Right lobe of liver (tissue), 6 donors: ENCODE results near the gene IL6R. TPM values are rescaled to one million over a fixed set of nuclear protein-coding genes. Genes with fewer than 3 reads are reported as not detected.
A peak's percentile ranks its signal among the peaks of the same experiment; 100 is the strongest.

ENCODE experiments used
- ATAC-seq, 4 donors: fragments of 200-7000 bp; cut with Tn5 transposase; one replicate each; pipeline ENCODE4 v1.9.1; 2020; ENCODE audit warnings: mild to moderate bottlenecking in 4 of 4, moderate library complexity in 4 of 4
- DNase-seq, 3 donors: peaks; one replicate each; pipeline ENCODE4 v3.0.0-alpha.2; 2020
- H3K27ac ChIP-seq, 3 donors: fragments of 200-600 bp; one replicate each; pipeline ENCODE4 v1.8.0; 2022
- H3K27me3 ChIP-seq, 2 donors: fragments of 200-600 bp; one replicate each; pipeline ENCODE4 v1.8.0; 2022
- H3K36me3 ChIP-seq, 4 donors: fragments of 200-600 bp; sonication (generic) in 1 of 4; one replicate each; pipeline versions ENCODE4 v1.5.1 to v1.8.0; 2017 to 2022; ENCODE audit warnings: control low read depth in 1 of 4
- H3K4me1 ChIP-seq, 4 donors: fragments of 200-600 bp; sonication (generic) in 1 of 4; one replicate each; pipeline versions ENCODE4 v1.5.1 to v1.8.0; 2017 to 2022; ENCODE audit warnings: control low read depth in 1 of 4
- H3K4me3 ChIP-seq, 3 donors: fragments of 200-600 bp; one replicate each; pipeline ENCODE4 v1.8.0; 2022
- H3K9me3 ChIP-seq, 4 donors: fragments of 200-600 bp; sonication (generic) in 1 of 4; one replicate each; pipeline versions ENCODE4 v1.5.1 to v1.8.0; 2017 to 2022; ENCODE audit warnings: control low read depth in 1 of 4
- POLR2A ChIP-seq: fragments of 450-650 bp; IDR thresholded peaks from one replicate; pipeline ENCODE4 v1.6.1; 2017; ENCODE audit warnings: antibody characterized with exemption, mild to moderate bottlenecking
- WGBS: methylation state at CpG from one replicate; pipeline ENCODE4 v1.1.6; 2018; ENCODE audit warnings: low coverage, low lambda C conversion rate; ENCODE audit not compliant: insufficient coverage; ENCODE audit errors: missing lambda C conversion rate; 5-methylcytosine and 5-hydroxymethylcytosine counted together
- intact Hi-C, 2 donors: fragments of 100-400 bp; cut with DNase I; formaldehyde crosslinking; loops; one replicate each; pipeline versions ENCODE4 v1.11.2 to v1.14.1; 2022
- total RNA-seq, 6 experiments: library from RNA; depleted of rRNA in 2 of 6; stranded (reverse); fragments of >200 nt in 2 of 6; fragmentation: NEBNext Ultra II Directional in 3 of 6; extraction: Animal tissue kit (Norgen Biotek cat#: 25700) in 3 of 6; gene quantifications; one replicate each; pipeline versions ENCODE4 v1.1.0 to v1.2.4, GENCODE V29; 2016 to 2023
- TF ChIP-seq, protein P1 (sequence below), 4 donors: fragments of 200-600 bp in 3 of 4; fragments of 450-650 bp in 1 of 4; IDR thresholded peaks; one replicate each; pipeline versions ENCODE4 v1.5.1 to v1.8.0; 2016 to 2022; ENCODE audit warnings: antibody characterized with exemption in 4 of 4, mild to moderate bottlenecking in 2 of 4
- donor health status: DM: no; HTN: yes; CAD: no.
- donor health status: DM: no; HTN: no; CAD: no.
- donor health status: DM: no; HTN: no; CAD: no.
- donor health status: DM: no; HTN: yes; CAD: no.
- donor health status: DM: no; HTN: yes; CAD: no.

The IL6R gene
- total RNA-seq, 6 experiments from 2014 or later = 32.2 to 145 (median 68.2) TPM

DNA sequence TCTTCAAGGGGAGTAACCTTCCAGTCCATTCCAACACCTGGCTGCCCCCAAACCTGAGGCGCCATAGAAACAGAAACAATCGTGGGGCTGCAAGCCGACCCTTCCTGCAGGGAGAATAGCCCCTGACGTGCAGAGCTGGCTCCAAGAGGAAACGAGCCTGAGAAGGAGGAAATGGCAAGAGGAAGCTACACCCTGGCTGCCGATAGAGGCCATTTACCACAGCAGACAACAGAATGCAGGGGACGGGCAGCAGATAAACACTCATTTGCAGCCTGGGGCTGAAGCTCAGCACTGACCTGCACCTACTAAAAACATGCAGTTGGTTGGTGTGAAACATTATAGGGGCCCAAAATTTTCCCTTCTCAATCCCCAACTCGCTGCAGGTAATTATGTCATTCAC lies 88.1 kb downstream of the IL6R start:
- ATAC-seq = peak; percentile 53 to 61 (median 58)
- Histone ChIP-seq H3K36me3 (no peaks in the 10 kb centered on the region), H3K9me3 (no peaks in the 10 kb centered on the region), H3K27me3 (no peaks in the 10 kb centered on the region), H3K27ac (peak overlapping the region in 1 of 3 donors; percentile 5), H3K4me3 (no peak overlapping the region), H3K4me1 (peaks cover 0 to 29% (median 2%) of the 10 kb centered on the region in 4 donors)
- intact Hi-C loops = no loop called here
- DNase-seq = peak; percentile 36 to 61 (median 59)
- WGBS = 60% methylated on average over 8 of the region's 8 CpGs
- TF ChIP-seq, protein P1, sequence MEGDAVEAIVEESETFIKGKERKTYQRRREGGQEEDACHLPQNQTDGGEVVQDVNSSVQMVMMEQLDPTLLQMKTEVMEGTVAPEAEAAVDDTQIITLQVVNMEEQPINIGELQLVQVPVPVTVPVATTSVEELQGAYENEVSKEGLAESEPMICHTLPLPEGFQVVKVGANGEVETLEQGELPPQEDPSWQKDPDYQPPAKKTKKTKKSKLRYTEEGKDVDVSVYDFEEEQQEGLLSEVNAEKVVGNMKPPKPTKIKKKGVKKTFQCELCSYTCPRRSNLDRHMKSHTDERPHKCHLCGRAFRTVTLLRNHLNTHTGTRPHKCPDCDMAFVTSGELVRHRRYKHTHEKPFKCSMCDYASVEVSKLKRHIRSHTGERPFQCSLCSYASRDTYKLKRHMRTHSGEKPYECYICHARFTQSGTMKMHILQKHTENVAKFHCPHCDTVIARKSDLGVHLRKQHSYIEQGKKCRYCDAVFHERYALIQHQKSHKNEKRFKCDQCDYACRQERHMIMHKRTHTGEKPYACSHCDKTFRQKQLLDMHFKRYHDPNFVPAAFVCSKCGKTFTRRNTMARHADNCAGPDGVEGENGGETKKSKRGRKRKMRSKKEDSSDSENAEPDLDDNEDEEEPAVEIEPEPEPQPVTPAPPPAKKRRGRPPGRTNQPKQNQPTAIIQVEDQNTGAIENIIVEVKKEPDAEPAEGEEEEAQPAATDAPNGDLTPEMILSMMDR (IDR thresholded peaks at IDR 0.05) = no peak
- TF ChIP-seq POLR2A = no peak

DNA sequence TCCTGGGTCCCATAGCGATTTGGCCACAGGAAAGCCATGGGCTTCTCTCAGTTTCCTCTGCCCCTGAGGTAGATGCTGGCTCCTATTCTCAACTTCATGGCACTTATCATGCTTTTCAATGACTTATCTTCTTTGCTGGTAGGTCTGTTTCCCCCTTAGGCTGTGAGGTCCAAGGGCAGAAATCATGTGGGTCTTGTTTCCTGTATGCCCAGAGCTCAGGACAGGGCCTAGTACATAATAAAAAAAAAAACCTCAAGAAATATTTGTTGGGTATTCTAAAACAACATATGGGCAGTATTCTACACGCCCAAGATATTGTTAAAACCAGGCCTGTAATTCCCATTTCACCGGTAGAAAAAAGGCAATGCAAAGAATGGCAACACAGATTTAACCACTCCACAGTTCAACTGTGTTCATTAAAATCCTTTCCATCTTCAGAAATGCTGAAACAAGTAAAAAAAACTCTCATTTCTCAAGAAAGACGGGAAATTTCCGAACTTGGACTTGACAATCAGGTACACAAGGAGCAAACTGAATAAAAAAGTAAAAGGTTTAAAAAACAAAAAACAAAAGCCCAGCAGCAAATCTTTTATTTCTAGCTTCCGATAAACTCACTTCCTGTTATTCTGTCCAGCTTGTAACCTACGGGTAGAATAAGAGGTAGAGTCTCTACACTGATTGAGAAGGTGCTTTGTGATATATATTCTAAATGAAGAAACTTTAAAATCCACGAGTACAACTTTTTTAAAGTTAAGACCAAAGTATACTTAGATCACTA lies 90.5 kb downstream of the IL6R start:
- H3K4me1 ChIP-seq = peaks cover 0 to 29% (median 2%) of the 10 kb centered on the region in 4 donors
- intact Hi-C loops = no loop called here
- H3K36me3 ChIP-seq = no peaks in the 10 kb centered on the region
- no peaks in the 10 kb centered on the region for H3K27me3 ChIP-seq
- no peak overlapping the region for H3K4me3 ChIP-seq
- ATAC-seq (no peak), DNase-seq (no peak)
- H3K9me3 ChIP-seq = no peaks in the 10 kb centered on the region
- peak overlapping the region in 1 of 3 donors; percentile 12 for H3K27ac ChIP-seq
- no peak for TF ChIP-seq POLR2A
- TF ChIP-seq, protein P1 (IDR thresholded peaks at IDR 0.05) = no peak
- 58% methylated on average over 8 of the region's 8 CpGs for WGBS

DNA sequence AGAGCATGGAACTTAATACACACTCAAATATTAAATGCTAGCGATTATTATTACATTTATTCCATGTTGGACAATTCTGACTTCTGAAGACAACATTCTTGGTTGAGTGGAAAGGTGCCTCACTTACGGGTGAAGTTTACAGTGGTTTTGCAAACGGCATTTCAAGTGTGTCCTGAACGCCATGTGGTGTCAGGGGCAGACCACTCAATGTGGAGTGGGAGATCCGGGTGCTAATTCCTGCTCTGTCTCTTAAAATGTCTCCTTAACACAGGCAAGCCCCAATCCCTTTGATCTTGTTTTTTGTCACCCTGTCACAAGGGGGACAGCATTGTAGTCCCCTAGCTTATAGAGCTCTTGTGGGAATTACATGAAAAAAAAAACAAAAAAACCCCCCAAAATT lies 91.2 kb downstream of the IL6R start:
- peak overlapping the region in 2 of 3 donors; percentile 12 to 55 for H3K27ac ChIP-seq
- no peak for ATAC-seq

DNA sequence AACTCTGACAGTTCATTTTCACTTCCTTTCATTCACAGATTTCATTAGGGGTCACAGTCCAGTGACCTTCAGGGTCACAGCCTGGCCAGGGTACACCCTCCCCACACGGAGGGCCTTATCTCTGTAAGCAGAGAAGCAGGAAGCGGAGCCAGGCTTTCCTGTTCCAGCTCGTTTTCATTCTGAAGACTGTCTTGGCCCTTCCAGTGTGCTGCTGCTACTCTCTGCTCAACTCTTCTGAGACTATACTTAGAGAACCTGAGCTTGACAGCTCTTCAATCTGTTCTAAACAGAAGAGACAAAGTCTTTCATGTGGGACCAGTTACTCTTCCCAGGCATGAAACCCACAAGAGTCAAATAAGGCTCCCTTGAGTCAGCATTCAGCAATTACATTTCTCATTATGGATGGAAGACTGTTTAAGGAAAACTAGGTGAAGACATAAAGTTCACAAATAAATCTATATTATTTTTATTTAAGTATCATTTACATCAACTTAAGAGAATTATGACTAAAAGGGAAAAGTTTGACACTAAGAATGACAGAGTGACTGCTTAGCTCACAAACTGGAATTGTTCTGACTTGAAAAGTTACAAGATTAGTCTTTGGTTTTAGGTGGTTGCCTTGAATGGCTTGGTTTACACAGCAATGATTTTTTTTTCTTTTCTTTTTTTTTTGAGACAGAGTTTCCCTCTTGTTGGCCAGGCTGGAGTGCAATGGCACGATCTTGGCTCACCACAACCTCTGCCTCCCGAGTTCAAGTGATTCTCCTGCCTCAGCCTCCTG lies 92.1 kb downstream of the IL6R start:
- TF ChIP-seq POLR2A = no peak
- TF ChIP-seq, protein P1 (IDR thresholded peaks at IDR 0.05) = no peak
- WGBS = 22% methylated on average over 5 of the region's 5 CpGs
- Histone ChIP-seq H3K4me3 (no peak overlapping the region), H3K36me3 (no peaks in the 10 kb centered on the region), H3K9me3 (no peaks in the 10 kb centered on the region), H3K4me1 (peaks cover 0 to 41% (median 2%) of the 10 kb centered on the region in 4 donors), H3K27ac (peak overlapping the region; percentile 12 to 55 (median 50)), H3K27me3 (no peaks in the 10 kb centered on the region)
- intact Hi-C loops = no loop called here
- peak; percentile 90 to 95 (median 93) for ATAC-seq
- peak; percentile 79 to 88 (median 86) for DNase-seq

More for the DNA sequence above, 91.2 kb downstream of the IL6R start:
- no peaks in the 10 kb centered on the region for H3K9me3 ChIP-seq
- no peak overlapping the region for H3K4me3 ChIP-seq
- intact Hi-C loops = no loop called here
- H3K4me1 ChIP-seq = peaks cover 0 to 33% (median 2%) of the 10 kb centered on the region in 4 donors
- H3K36me3 ChIP-seq = no peaks in the 10 kb centered on the region
- H3K27me3 ChIP-seq = no peaks in the 10 kb centered on the region
- no peak for TF ChIP-seq POLR2A
- TF ChIP-seq, protein P1 (IDR thresholded peaks at IDR 0.05) = no peak
- WGBS = 47% methylated on average over 5 of the region's 5 CpGs
- DNase-seq = no peak
